ENCODE data around the gene CEBPB.
"Not testable (repeated sequence)": the region's sequence is repeated elsewhere in the genome, so short reads cannot be mapped to it uniquely, and the experiment has no call there.

CEBPB gene

DNA sequence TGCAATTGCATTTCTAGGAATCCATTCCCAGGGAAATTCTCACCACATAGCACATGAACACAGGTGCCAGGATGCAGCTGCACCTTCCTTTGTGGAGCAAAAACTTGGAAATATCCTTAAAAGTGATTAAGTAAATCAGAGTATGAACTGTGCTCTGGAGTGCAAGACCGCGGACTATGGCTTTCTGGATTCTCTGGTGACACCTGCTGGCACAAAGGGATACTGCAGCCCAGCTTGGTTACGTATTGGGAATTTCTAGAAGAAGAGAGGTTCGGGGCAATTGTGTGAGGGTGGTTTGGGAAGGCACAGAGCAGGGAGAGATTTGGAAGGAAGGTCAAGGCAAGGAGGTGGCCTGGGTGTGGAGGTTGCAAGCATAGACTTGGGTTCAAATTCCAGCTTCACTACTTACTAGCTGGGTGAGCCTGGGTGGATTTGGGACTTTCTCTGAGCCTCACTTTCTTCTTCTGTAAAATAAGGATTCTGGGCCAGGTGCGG is 21.3 kb upstream of the CEBPB start:
- DNase-seq (ENCODE audit: low read depth): peak; percentile 77

DNA sequence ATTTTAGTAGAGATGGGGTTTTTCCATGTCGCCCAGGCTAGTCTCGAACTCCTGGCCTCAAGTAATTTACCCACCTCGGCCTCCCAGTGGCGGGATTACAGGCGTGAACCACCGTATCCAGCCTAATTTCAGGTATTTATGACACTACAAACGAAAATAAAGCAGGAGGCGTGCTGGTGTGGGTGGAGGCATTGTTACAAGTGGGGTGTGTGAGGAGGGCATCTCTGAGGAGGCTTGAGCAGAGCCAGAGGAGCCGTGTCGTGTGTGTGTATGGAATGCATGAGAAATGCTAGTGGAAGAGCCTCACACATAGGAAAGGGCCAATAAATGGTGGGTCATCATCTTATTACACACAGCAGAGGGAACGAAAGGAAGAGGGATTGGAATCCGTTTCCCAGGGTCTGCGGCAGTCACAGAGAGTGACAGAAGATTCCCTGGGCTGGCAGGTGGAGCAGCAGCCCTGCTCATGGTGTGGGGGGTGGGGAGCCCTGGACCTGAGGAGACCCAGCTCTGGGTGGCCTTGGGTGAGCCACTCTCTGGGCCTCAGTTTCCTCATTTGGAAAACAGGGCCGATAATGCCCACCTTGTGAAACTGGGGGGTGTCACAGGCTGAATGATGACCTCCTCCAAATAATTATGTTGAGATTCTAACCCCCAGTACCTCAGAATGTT is 19.9 kb upstream of the CEBPB start:
- no peak for DNase-seq (ENCODE audit: low read depth)

GRCh38 chr20:50172347-50173013 is 18.1 kb upstream of the CEBPB start:
- DNase-seq (ENCODE audit: low read depth): no peak

- DNase-seq (ENCODE audit: low read depth): no peak
These were observed 16.2 kb upstream of the CEBPB start for GRCh38 chr20:50174456-50174855.

DNA sequence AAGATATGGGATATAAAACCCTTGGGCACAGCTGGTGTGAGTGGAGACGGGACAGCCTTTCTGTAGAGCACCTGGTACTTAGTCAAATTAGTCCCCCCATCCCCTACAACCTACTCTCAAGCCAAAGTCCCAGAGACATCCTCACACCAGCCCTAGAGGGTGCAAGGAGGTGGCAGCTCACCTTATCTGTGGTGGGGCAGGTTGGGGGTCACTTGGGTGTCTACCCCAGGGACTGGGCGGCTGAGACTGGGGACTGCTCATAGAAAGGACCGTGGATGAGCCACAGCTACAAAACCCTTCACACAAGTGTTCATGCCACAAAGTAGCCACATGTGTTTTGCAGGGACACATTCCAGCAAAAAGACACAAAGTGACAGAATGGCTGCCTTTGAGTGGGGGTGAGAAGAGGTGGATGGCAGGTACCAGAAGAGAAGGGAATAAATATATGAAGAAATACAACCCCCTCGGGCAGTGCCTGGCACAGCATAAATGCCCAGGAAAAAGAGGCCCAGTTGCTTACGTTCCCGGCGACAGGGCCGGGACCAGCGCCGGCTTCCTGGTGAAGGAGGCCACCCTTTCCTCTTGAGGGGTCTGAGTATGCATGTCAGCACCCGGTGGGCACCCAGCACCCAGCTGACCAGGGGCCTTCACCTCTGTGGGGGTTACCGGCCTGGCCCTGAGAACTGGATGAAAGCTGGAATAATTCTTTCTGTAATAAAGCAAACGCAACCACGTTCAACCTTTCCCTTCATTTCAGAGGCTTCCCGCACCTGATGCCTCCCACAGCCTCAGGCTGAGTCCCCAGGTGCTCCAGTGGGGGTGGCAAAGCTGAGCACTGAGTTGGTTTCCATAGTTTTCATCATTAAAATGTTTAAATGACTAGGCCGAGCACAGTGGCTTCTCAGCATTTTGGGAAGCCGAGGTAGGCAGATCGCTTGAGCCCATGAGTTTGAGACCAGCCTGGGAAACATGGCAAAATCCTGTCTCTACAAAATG is 14.4 kb upstream of the CEBPB start:
- DNase-seq (ENCODE audit: low read depth): no peak

- not testable (repeated sequence) for DNase-seq (ENCODE audit: low read depth)
These were observed 12.0 kb upstream of the CEBPB start for GRCh38 chr20:50178672-50179071.

DNA sequence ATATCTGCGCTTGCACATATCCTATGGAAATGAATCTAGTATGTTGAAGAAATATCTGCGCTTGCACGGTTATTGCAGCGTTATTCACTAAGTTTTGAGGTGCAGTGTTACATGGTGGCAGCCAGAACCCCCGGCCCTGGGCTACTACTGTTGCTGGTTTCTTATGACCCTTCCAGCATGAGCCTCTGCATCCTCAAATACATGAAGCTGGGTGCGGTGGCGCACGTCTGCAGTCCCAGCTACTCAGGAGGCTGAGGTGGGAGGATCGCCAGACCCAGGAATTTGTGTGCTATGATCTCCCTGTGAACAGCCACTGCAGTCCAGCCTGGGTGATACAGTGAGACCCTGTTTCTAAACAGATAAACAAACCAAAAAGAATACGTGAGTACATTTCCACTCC is 9.3 kb upstream of the CEBPB start:
- no peak for DNase-seq (ENCODE audit: low read depth)

DNA sequence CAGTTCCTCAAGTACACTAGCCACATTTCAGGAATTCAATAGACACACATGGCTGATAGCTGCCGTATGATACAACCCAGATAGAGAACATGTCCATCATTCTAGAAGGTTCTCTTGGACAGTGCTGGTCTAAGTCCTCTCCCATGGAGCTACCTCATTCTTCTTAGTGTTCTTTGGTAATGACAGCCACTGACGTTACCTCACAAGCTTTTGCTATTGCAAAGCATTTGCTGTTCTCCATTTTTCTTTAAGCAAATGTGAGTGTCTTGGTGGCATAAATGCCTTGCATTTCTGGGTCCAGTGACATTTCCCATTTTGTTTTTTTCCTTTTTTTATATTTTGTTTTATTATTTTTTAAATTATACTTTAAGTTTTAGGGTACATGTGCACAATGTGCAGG is 8.3 kb upstream of the CEBPB start:
- no peak for DNase-seq (ENCODE audit: low read depth)

DNA sequence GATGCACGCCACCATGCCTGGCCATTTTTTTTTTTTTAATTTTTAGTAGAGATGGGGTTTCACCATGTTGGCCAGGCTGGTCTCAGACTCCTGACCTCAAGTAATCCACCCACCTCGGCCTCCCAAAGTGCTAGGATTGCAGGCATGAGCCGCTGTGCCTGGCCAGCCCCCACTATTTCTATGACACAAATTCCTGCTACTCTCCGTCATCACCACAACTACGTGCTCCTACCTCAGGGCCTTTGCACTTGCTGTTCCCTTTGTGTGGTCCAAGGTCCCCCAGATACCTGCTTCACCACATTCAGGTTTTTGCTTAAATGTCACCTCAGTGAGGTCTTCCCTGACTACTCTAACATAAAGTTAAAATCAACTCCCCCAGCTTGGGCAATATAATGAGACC is 5.2 kb upstream of the CEBPB start:
- no peak for DNase-seq (ENCODE audit: low read depth)

GRCh38 chr20:50186151-50186885 is 4.3 kb upstream of the CEBPB start:
- DNase-seq (ENCODE audit: low read depth): peak; percentile 92

- no peak for DNase-seq (ENCODE audit: low read depth)
These were observed 3.6 kb upstream of the CEBPB start for GRCh38 chr20:50186987-50187402.

GRCh38 chr20:50187403-50188051 is 3.1 kb upstream of the CEBPB start:
- DNase-seq (ENCODE audit: low read depth): no peak

DNA sequence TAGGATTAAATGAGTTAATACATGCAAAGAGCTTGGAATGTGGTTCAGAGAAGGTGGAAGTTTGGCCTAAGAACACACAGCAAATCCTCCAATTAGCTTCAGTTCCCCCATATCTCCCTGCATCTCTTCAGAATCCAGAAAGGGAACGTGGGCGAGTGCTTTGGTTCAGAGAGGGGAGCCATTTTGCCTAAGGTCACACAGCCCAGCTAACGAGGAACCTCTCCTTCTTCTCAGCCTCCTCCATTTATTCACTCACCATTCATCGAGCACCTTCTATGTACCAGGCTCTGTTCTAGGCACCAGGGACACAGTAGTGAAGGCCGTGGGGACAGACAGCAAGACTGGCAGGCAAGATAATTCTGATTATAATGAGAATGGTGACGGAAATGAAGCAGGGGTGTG is 2.3 kb upstream of the CEBPB start:
- no peak for DNase-seq (ENCODE audit: low read depth)

DNA sequence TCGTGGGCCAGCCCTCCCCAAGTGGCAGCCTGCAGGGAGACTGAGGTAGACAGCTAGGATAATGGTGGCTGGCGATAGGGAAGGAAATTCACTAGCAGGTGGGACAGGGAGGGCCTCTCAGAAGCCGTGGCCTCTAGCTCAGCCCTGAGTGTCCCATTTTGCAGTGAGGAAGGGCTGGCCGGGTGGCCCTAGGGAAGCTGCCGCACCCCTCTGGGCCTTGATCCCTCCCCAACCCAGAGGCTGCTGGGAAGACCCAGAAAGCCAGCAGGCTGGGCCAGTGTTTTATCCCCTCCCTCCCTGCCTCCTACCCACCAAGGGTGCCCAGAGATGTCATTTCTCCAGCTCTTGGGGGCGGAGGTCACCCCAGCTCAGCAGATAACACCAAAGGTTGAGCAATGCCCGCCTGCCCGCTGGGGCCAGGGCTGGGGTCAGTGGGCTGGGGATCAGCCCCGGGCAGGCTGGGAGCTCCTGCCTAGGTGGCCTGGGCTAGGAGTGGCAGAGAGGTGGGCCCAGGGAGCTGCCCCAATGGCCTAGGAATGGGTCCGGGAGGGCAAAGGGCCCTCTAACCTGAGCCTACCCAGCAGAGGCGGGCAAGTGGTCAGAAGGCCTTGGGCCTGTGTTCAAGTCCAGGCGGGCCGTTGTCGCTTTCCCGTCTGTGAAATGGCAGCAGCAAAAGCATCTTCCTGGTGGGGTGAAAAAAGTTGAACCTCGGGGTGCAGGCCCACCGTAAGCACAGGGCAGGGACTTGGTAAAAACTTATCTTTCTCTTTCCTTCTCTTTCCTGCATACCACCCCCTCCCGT is 1.6 kb upstream of the CEBPB start:
- DNase-seq (ENCODE audit: low read depth): no peak

DNA sequence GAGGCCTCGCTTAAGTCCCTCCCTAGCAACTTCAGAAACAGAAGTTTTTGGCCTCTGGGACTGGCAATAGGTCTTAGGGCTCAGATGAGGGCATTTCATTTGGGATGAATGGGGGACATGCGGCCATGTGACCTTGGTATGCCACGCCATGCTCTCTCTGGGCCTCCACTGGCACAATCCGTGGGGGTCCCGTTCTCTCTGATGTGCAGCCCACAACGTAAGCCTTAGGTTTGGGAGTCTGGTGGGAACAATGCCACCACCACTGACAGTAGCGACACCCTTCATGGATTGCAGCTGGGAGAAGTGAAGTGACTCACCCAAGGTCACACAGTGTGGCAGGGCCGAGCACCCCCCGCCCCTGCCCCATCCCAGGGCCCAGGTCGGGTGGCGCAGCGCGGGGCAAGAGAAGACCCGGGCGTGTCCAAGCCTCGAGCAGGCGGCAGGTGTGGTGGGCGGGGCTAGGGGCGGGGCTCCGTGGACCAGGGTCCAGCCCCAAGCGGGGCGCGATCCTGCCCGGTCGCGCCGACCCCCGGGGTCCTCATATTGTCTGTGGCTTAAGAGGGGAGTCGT is 864 bp upstream of the CEBPB start:
- peak; percentile 32 for DNase-seq (ENCODE audit: low read depth)

GRCh38 chr20:50191065-50191543 is 474 bp downstream of the CEBPB start:
- DNase-seq (ENCODE audit: low read depth): peak; percentile 44

- DNase-seq (ENCODE audit: low read depth): peak; percentile 44
These were observed 1.1 kb downstream of the CEBPB start for GRCh38 chr20:50191544-50192363.

DNA sequence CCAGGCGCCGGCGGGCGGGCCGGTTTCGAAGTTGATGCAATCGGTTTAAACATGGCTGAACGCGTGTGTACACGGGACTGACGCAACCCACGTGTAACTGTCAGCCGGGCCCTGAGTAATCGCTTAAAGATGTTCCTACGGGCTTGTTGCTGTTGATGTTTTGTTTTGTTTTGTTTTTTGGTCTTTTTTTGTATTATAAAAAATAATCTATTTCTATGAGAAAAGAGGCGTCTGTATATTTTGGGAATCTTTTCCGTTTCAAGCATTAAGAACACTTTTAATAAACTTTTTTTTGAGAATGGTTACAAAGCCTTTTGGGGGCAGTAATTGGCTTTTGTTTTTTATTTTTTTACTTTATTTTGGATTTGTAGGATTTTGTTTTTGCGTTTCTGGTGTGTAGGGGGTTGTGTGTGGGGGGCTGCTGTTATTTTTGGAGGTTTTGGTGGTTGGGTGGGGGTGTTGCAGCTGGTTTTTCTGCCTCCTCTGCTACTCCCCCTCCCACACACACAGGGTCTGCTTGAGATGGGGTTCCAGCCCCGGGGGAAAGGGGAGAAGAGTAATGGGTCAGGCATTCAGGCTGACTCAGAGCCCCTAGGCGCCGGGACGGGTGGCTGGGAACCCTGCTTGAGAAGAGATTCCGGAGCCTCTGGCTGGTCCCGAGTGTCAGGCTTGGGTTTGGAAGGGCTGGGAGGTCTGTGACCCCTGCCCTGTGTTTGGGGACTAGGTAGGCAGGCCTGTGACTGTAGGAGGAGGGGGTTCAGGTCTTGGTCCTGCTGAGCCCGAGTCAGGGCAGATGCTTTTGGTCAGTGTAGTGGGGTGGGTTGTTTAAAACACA is 2.0 kb downstream of the CEBPB start:
- DNase-seq (ENCODE audit: low read depth): peak; percentile 69

All from activated T-cell treated with anti-CD3 and anti-CD28 coated beads for 1 hour (primary cell).